HepG2 (cell line): Measurements from ENCODE around the gene TM2D1. TPM values are rescaled to one million over a fixed set of nuclear protein-coding genes. Genes with fewer than 3 reads are reported as not detected.
A peak's percentile ranks its signal among the peaks of the same experiment; 100 is the strongest.

Experiments used
- ASH2L ChIP-seq: fragments of 300-600, 200-600 bp; sonication (generic); IDR thresholded peaks from 2 replicates; pipeline ENCODE4 v1.7.0; 2017; ENCODE audit warnings: low read depth, mild to moderate bottlenecking, moderate library complexity, mixed read lengths, low read length; ENCODE audit not compliant: insufficient read length
- BCL6 ChIP-seq: IDR thresholded peaks from 2 replicates; pipeline ENCODE4 v1.6.1; 2016; ENCODE audit warnings: missing genetic modification reagents, missing compliant biosample characterization
- ELF3 ChIP-seq: IDR thresholded peaks from 2 replicates; pipeline ENCODE4 v1.6.1; 2016; ENCODE audit warnings: missing genetic modification reagents, missing compliant biosample characterization
- SIN3A ChIP-seq: IDR thresholded peaks from 2 replicates; pipeline ENCODE4 v1.6.1; 2011; ENCODE audit warnings: low read depth, mild to moderate bottlenecking, control low read depth, low read length, borderline replicate concordance
- ZNF143 ChIP-seq: sonication (generic); formaldehyde crosslinking; IDR thresholded peaks from 2 replicates; pipeline ENCODE4 v1.4.0; 2020; ENCODE audit warnings: missing genetic modification reagents
- ZNF260 ChIP-seq: sonication (generic); formaldehyde crosslinking; IDR thresholded peaks from 2 replicates; pipeline ENCODE4 v1.4.0; 2020; ENCODE audit warnings: missing genetic modification reagents, low read depth, mild to moderate bottlenecking, borderline replicate concordance
- ZNF563 ChIP-seq: sonication (generic); formaldehyde crosslinking; IDR thresholded peaks from 2 replicates; pipeline ENCODE4 v1.8.0; 2022; ENCODE audit warnings: mild to moderate bottlenecking, moderate library complexity, missing genetic modification reagents
- polyA plus RNA-seq, 8 experiments: library from polyadenylated mRNA; depleted of rRNA in 3 of 8; stranded (reverse) in 7 of 8; unstranded in 1 of 8; fragments of >200 nt; fragmentation: Illumina TruSeq in 4 of 8; extraction: Trizol in 4 of 8; gene quantifications; 2 replicates each; pipeline versions ENCODE4 v1.2.1 to v1.2.3, GENCODE V29; 2011 to 2016; ENCODE audit warnings: low read depth in 4 of 8, missing spikeins in 1 of 8, mixed read lengths in 1 of 8; ENCODE audit not compliant: insufficient read depth in 1 of 8
- total RNA-seq, 5 experiments: library from RNA; depleted of rRNA; stranded (reverse); fragments of >200 nt; fragmentation: Illumina TruSeq; extraction: Trizol; gene quantifications; 2 replicates each; pipeline ENCODE4 v1.2.3, GENCODE V29; 2016; ENCODE audit warnings: low read depth in 1 of 5
- TF ChIP-seq, protein P1 (sequence below): sonication (generic); formaldehyde crosslinking; conservative IDR thresholded peaks from 2 replicates; pipeline ENCODE4 v1.4.0; 2020; ENCODE audit warnings: mild to moderate bottlenecking, missing genetic modification reagents, moderate library complexity
- TF ChIP-seq, protein P2 (sequence below): sonication (generic); formaldehyde crosslinking; IDR thresholded peaks from 2 replicates; pipeline ENCODE4 v1.4.0; 2020; ENCODE audit warnings: missing genetic modification reagents, borderline replicate concordance
- TF ChIP-seq, protein P3 (sequence below): IDR thresholded peaks from 2 replicates; pipeline ENCODE4 v1.6.1; 2016; ENCODE audit warnings: mild to moderate bottlenecking, missing biosample characterization, missing genetic modification reagents
- TF ChIP-seq, protein P4 (sequence below): sonication (generic); formaldehyde crosslinking; IDR thresholded peaks from 2 replicates; pipeline ENCODE4 v1.5.0; 2020; ENCODE audit warnings: mild to moderate bottlenecking, missing genetic modification reagents
- TF ChIP-seq, protein P5 (sequence below): fragments of 450-650 bp; IDR thresholded peaks from 2 replicates; pipeline ENCODE4 v1.6.1; 2017; ENCODE audit warnings: mild to moderate bottlenecking
- TF ChIP-seq, protein P6 (sequence below): sonication (generic); formaldehyde crosslinking; IDR thresholded peaks from 2 replicates; pipeline ENCODE4 v1.5.0; 2020; ENCODE audit warnings: missing genetic modification reagents

The TM2D1 gene
- total and polyA plus RNA-seq, 2 of the 13 experiments (the other 11 are each of a cell fraction or from before 2014, with no cell fraction given), result 26.6 to 49.0 TPM

DNA sequence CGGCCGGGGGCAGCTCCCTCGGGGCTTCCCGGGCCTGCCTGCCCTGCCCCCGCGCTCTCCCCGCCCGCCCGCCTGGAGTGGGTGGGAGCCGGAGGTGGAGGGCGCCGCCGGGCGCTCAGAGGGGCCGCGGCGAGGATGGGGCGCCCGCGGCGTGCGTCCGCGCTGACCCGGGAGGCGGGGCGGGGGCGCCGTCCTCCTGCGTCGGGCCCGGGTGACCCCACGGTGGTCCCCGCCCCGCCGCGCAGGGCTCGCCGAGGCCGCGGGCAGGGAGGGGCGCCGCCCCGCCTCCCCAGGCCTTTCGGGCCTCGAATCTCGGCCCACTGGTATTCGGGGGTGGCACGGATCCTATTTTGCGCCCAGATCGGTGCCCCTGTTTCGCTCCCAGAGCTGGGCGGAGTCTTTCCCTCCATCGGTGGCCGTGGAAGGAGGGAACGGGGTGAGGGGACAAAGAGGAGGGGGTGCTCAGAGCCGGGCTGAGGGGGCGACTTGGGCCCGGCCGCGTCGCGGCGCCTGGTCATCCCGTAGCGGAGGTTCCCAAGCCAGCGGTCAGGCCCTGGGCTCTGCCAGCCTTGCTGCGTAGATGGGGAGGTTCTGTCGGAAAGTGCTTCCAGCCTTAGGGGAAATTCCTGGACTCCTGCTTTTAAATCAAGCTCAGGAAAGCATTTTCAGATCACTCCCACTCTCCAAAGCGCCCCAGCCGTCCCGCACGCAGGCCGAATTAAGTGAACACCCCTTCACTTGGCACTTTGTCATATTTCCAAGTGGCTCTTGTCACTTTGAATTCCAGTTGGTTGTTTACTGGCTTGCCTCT lies 17.9 kb upstream of the TM2D1 start (continued):
- TF ChIP-seq, protein P1, sequence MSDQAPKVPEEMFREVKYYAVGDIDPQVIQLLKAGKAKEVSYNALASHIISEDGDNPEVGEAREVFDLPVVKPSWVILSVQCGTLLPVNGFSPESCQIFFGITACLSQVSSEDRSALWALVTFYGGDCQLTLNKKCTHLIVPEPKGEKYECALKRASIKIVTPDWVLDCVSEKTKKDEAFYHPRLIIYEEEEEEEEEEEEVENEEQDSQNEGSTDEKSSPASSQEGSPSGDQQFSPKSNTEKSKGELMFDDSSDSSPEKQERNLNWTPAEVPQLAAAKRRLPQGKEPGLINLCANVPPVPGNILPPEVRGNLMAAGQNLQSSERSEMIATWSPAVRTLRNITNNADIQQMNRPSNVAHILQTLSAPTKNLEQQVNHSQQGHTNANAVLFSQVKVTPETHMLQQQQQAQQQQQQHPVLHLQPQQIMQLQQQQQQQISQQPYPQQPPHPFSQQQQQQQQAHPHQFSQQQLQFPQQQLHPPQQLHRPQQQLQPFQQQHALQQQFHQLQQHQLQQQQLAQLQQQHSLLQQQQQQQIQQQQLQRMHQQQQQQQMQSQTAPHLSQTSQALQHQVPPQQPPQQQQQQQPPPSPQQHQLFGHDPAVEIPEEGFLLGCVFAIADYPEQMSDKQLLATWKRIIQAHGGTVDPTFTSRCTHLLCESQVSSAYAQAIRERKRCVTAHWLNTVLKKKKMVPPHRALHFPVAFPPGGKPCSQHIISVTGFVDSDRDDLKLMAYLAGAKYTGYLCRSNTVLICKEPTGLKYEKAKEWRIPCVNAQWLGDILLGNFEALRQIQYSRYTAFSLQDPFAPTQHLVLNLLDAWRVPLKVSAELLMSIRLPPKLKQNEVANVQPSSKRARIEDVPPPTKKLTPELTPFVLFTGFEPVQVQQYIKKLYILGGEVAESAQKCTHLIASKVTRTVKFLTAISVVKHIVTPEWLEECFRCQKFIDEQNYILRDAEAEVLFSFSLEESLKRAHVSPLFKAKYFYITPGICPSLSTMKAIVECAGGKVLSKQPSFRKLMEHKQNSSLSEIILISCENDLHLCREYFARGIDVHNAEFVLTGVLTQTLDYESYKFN, result no peak
- TF ChIP-seq ZNF563 (CRISPR knock-in tag) (peak; percentile 21; the same call in 1 of the 2 replicates), ZNF143 (no peak), ASH2L (peak; percentile 22), ZNF260 (CRISPR knock-in tag) (no peak), SIN3A (0 out of 2 replicates have a peak, but pooled peaks have one; percentile 18), BCL6 (CRISPR knock-in tag) (no peak), ELF3 (peak; percentile 6; the same call in 1 of the 2 replicates)
- TF ChIP-seq, protein P2, sequence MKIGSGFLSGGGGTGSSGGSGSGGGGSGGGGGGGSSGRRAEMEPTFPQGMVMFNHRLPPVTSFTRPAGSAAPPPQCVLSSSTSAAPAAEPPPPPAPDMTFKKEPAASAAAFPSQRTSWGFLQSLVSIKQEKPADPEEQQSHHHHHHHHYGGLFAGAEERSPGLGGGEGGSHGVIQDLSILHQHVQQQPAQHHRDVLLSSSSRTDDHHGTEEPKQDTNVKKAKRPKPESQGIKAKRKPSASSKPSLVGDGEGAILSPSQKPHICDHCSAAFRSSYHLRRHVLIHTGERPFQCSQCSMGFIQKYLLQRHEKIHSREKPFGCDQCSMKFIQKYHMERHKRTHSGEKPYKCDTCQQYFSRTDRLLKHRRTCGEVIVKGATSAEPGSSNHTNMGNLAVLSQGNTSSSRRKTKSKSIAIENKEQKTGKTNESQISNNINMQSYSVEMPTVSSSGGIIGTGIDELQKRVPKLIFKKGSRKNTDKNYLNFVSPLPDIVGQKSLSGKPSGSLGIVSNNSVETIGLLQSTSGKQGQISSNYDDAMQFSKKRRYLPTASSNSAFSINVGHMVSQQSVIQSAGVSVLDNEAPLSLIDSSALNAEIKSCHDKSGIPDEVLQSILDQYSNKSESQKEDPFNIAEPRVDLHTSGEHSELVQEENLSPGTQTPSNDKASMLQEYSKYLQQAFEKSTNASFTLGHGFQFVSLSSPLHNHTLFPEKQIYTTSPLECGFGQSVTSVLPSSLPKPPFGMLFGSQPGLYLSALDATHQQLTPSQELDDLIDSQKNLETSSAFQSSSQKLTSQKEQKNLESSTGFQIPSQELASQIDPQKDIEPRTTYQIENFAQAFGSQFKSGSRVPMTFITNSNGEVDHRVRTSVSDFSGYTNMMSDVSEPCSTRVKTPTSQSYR (CRISPR knock-in tag), result peak; percentile 4; the same call in 1 of the 2 replicates
- TF ChIP-seq, protein P3, sequence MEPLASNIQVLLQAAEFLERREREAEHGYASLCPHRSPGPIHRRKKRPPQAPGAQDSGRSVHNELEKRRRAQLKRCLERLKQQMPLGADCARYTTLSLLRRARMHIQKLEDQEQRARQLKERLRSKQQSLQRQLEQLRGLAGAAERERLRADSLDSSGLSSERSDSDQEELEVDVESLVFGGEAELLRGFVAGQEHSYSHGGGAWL (CRISPR knock-in tag), result no peak
- TF ChIP-seq, protein P4, sequence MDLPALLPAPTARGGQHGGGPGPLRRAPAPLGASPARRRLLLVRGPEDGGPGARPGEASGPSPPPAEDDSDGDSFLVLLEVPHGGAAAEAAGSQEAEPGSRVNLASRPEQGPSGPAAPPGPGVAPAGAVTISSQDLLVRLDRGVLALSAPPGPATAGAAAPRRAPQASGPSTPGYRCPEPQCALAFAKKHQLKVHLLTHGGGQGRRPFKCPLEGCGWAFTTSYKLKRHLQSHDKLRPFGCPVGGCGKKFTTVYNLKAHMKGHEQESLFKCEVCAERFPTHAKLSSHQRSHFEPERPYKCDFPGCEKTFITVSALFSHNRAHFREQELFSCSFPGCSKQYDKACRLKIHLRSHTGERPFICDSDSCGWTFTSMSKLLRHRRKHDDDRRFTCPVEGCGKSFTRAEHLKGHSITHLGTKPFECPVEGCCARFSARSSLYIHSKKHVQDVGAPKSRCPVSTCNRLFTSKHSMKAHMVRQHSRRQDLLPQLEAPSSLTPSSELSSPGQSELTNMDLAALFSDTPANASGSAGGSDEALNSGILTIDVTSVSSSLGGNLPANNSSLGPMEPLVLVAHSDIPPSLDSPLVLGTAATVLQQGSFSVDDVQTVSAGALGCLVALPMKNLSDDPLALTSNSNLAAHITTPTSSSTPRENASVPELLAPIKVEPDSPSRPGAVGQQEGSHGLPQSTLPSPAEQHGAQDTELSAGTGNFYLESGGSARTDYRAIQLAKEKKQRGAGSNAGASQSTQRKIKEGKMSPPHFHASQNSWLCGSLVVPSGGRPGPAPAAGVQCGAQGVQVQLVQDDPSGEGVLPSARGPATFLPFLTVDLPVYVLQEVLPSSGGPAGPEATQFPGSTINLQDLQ (CRISPR knock-in tag), result 0 out of 2 replicates have a peak, but pooled peaks have one; percentile 7
- TF ChIP-seq, protein P5, sequence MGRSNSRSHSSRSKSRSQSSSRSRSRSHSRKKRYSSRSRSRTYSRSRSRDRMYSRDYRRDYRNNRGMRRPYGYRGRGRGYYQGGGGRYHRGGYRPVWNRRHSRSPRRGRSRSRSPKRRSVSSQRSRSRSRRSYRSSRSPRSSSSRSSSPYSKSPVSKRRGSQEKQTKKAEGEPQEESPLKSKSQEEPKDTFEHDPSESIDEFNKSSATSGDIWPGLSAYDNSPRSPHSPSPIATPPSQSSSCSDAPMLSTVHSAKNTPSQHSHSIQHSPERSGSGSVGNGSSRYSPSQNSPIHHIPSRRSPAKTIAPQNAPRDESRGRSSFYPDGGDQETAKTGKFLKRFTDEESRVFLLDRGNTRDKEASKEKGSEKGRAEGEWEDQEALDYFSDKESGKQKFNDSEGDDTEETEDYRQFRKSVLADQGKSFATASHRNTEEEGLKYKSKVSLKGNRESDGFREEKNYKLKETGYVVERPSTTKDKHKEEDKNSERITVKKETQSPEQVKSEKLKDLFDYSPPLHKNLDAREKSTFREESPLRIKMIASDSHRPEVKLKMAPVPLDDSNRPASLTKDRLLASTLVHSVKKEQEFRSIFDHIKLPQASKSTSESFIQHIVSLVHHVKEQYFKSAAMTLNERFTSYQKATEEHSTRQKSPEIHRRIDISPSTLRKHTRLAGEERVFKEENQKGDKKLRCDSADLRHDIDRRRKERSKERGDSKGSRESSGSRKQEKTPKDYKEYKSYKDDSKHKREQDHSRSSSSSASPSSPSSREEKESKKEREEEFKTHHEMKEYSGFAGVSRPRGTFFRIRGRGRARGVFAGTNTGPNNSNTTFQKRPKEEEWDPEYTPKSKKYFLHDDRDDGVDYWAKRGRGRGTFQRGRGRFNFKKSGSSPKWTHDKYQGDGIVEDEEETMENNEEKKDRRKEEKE, result no peak
- TF ChIP-seq, protein P6, sequence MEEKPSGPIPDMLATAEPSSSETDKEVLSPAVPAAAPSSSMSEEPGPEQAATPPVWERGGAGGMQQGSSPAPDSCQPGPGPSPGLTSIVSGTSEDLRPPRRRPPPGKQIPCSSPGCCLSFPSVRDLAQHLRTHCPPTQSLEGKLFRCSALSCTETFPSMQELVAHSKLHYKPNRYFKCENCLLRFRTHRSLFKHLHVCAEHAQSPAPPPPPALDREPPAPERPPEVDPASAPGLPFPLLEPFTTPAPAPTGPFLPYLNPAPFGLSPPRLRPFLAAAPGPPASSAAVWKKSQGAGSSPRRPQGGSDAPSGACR (CRISPR knock-in tag), result no peak
